NCI-H2171 treated with DMSO at 0.1 percent for 48 hours (cell line): Measurements from ENCODE around the gene ARFGEF2.
"Not testable (repeated sequence)": the region's sequence is repeated elsewhere in the genome, so short reads cannot be mapped to it uniquely, and the experiment has no call there.

Experiments used
- DNase-seq: peaks from one replicate; lab custom pipeline; 2025; lab: John Stamatoyannopoulos, UW

The ARFGEF2 gene

GRCh38 chr20:49078310-49078709, 156.8 kb downstream of the ARFGEF2 start:
- no peak for DNase-seq

- DNase-seq, result not testable (repeated sequence)
These were observed 160.8 kb downstream of the ARFGEF2 start for GRCh38 chr20:49082295-49082694.
